Activated naive CD8-positive, alpha-beta T cell treated with anti-CD3 and anti-CD28 coated beads, Interleukin-2, amount 50 U/mL, for 24 hours (primary cell): ENCODE data around the gene N4BP3.
A peak's percentile ranks its signal among the peaks of the same experiment; 100 is the strongest.
"Not testable (repeated sequence)": the region's sequence is repeated elsewhere in the genome, so short reads cannot be mapped to it uniquely, and the experiment has no call there.

Experiments
- ATAC-seq: fragments of 150-1000 bp; cut with Tn5 transposase; one replicate; pipeline ENCODE4 v1.10.0; 2021
- DNase-seq: peaks from one replicate; pipeline ENCODE4 v3.0.0; 2021
- H3K27ac Mint-ChIP-seq: one replicate; pipeline ENCODE4 v1.8.0; 2021; ENCODE audit warnings: mild to moderate bottlenecking, mixed read lengths
- H3K27me3 Mint-ChIP-seq: one replicate; pipeline ENCODE4 v1.8.0; 2021; ENCODE audit warnings: mixed read lengths
- H3K36me3 Mint-ChIP-seq: one replicate; pipeline ENCODE4 v1.8.0; 2021; ENCODE audit warnings: low read depth, mixed read lengths
- H3K4me1 Mint-ChIP-seq: one replicate; pipeline ENCODE4 v1.8.0; 2021; ENCODE audit warnings: mixed read lengths
- H3K4me3 Mint-ChIP-seq: one replicate; pipeline ENCODE4 v1.8.0; 2021; ENCODE audit warnings: mild to moderate bottlenecking, moderate library complexity, mixed read lengths
- H3K9me3 Mint-ChIP-seq: one replicate; pipeline ENCODE4 v1.8.0; 2021; ENCODE audit warnings: mixed read lengths

Gene N4BP3

DNA sequence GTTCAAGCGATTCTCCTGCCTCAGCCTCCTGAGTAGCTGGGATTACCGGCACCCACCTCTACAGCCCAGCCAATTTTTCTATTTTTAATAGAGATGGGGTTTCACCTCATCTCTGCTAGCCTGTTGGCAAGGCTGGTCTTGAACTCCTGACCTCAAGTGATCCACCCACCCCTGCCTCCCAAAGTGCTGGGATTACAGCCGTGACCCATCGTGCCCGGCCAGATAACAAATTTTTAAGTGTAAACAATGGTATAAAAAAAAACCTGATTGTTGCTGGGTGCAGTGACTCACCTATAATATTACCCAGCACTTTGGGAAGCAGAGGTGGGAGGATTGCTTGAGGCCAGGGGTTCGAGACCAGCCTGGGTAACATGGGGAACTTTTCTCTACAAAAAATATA, 28.0 kb upstream of the N4BP3 start:
- DNase-seq: no peak
- ATAC-seq: no peak
- no peak overlapping the region for H3K4me3 Mint-ChIP-seq

DNA sequence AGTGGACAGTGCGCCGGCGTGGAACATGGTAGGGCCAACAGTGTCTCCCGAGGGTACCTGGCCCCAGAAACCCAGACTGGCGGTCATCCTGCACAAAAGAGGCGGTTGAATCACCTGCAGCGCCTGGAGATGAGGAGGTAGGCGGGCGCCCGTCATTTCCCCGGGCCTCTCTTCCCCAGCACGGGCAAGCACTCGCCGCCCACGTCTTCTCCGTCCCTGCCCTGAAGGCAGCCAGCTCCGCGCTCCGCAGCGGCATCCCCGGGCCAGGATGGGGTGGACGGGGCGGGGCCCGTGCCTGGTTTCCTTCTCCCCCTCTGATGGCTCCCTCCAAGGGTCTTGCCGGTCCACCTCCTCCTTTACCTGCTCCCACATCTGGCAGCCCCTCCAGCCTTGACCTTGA, 27.1 kb upstream of the N4BP3 start:
- no peak for ATAC-seq
- peaks cover 9% of the 10 kb centered on the region for H3K4me1 Mint-ChIP-seq
- no peak overlapping the region for H3K4me3 Mint-ChIP-seq

More for the DNA sequence above, 28.0 kb upstream of the N4BP3 start:
- Mint-ChIP-seq H3K27ac (no peak overlapping the region), H3K36me3 (no peaks in the 10 kb centered on the region), H3K27me3 (peaks cover 7% of the 10 kb centered on the region), H3K4me1 (no peaks in the 10 kb centered on the region), H3K9me3 (no peaks in the 10 kb centered on the region)

DNA sequence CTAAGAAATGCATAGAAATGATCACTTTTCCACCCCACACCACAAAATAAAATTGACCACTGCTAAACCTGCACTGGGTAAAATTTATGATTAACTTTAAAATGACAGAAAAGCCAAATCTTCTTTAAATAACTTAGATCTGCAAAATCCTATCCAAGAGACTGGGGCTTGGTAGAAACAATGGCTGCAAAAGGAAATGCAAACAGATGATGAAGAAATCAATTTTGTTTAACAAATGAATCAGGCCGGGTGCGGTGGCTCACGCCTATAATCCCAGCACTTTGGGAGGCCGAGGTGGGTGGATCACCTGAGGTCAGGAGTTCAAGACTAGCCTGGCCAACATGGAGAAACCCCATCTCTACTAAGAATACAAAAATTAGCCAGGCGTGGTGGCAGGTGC, 26.1 kb upstream of the N4BP3 start:
- not testable (repeated sequence) for H3K27me3 Mint-ChIP-seq, H3K27ac Mint-ChIP-seq, H3K4me3 Mint-ChIP-seq, ATAC-seq, DNase-seq, H3K36me3 Mint-ChIP-seq, H3K4me1 Mint-ChIP-seq, H3K9me3 Mint-ChIP-seq

More for the DNA sequence above, 27.1 kb upstream of the N4BP3 start:
- Mint-ChIP-seq H3K27me3 (peaks cover 7% of the 10 kb centered on the region), H3K36me3 (no peaks in the 10 kb centered on the region), H3K27ac (no peak overlapping the region), H3K9me3 (no peaks in the 10 kb centered on the region)
- DNase-seq: no peak

DNA sequence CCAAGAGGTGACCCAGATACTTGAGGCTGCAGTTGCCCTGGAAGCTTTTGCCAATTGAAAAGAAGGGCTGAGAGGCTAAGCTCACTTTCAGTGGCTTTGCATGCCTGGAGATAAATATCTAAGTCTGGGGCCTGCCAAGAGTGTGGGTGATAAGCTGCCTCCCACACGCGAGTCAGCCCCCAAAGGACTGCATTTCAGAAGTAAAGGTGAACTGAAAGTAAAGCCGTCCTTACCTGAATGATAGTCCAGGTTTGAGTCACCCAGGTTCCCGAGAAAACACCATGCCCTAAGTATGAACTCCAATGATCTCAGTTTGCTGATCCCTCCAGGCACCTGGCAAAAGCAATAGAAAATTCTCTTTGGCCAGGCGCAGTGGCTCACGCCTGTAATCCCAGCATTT, 22.5 kb upstream of the N4BP3 start:
- H3K27me3 Mint-ChIP-seq: peaks cover 6% of the 10 kb centered on the region
- no peaks in the 10 kb centered on the region for H3K36me3 Mint-ChIP-seq
- no peak overlapping the region for H3K27ac Mint-ChIP-seq
- DNase-seq (no peak), ATAC-seq (peak; percentile 54)
- H3K4me3 Mint-ChIP-seq: no peak overlapping the region
- H3K9me3 Mint-ChIP-seq: no peaks in the 10 kb centered on the region
- peaks cover 21% of the 10 kb centered on the region for H3K4me1 Mint-ChIP-seq

DNA sequence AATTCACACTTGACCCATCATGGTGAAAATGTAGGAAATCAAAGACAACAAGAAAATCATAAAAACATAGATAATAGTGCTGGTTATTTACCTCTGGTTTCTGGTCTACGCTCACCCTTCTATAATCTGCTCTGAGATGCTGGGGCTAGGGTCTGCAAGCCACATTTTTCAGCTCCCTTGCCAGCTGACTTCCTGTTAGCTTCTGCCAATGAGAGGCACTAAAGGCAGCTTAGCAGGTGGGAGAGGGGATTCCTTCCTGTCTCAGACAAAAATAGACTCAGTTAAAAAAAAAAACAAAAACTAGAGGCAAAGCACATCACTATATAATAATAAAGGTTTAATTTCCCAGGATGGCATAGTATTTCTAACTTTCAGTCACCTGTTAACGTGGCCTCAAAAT, 20.2 kb upstream of the N4BP3 start:
- peaks cover 22% of the 10 kb centered on the region for H3K4me1 Mint-ChIP-seq
- no peaks in the 10 kb centered on the region for H3K36me3 Mint-ChIP-seq
- no peaks in the 10 kb centered on the region for H3K9me3 Mint-ChIP-seq
- no peak overlapping the region for H3K4me3 Mint-ChIP-seq
- ATAC-seq (no peak), DNase-seq (no peak)
- no peak overlapping the region for H3K27ac Mint-ChIP-seq
- peaks cover 6% of the 10 kb centered on the region for H3K27me3 Mint-ChIP-seq

DNA sequence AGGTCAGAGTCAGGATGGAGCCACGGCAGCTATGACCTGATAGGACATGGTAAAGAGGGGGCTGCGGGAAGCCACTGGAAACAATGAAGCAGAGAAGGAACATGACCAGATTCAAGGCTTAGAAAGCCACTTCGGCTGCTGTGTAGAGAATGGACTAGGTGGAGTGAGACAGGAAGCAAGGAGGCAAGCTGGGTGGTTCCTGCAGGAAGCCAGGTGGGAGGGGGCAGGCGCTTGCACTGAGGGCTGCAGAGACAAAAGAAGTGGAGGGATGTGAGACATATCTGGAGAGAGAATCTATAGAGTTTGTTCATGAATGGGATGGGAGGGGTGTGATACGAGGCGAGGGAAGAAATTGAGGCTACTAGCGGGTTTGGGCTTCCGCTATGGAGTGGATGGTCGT, 19.0 kb upstream of the N4BP3 start:
- Mint-ChIP-seq H3K4me1 (peaks cover 22% of the 10 kb centered on the region), H3K27ac (no peak overlapping the region), H3K9me3 (no peaks in the 10 kb centered on the region), H3K36me3 (no peaks in the 10 kb centered on the region), H3K4me3 (no peak overlapping the region), H3K27me3 (peaks cover 3% of the 10 kb centered on the region)
- ATAC-seq (peak; percentile 33), DNase-seq (no peak)

DNA sequence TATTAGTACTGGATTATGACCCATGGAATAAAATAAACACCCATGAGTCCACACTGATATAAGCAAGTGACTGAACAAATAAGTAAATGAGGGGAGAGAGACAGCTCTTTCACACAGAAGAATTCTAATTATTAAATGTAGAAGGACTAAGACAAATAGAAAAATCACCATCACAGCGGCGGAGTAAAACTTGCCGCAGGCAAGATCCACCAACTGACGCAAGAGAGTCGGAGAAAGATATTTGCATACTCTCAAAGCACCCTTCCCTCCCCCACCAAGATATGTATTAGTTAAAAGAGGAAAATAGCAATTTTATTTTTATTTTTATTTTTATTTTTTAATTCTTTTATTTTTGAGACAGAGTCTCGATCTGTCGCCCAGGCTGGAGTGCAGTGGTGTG, 14.6 kb upstream of the N4BP3 start:
- H3K27ac Mint-ChIP-seq: no peak overlapping the region
- H3K27me3 Mint-ChIP-seq: peaks cover 2% of the 10 kb centered on the region
- no peaks in the 10 kb centered on the region for H3K36me3 Mint-ChIP-seq
- ATAC-seq (no peak), DNase-seq (no peak)
- H3K9me3 Mint-ChIP-seq: no peaks in the 10 kb centered on the region
- peaks cover 10% of the 10 kb centered on the region for H3K4me1 Mint-ChIP-seq
- no peak overlapping the region for H3K4me3 Mint-ChIP-seq

DNA sequence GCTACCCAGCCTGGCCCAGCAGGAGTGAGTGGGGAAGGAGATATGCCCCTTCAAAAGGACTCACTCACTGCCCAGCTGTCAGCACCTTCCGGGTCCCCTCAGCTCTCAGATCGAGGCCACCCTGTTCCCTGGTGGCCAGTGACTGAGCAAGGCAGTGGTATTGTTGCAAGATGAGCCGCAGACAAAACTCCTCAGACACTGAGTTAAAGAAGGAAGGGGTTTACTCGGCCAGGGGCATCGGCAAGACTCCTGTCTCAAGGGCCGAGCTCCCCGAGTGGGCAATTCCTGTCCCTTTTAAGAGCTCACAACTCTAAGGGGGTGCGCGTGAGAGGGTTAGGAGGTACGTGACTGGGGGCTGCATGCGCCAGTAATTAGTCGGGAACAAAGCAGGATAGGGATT, 9.7 kb upstream of the N4BP3 start:
- no peaks in the 10 kb centered on the region for H3K36me3 Mint-ChIP-seq
- H3K4me3 Mint-ChIP-seq: no peak overlapping the region
- ATAC-seq (no peak), DNase-seq (no peak)
- no peaks in the 10 kb centered on the region for H3K27me3 Mint-ChIP-seq
- peaks cover 15% of the 10 kb centered on the region for H3K4me1 Mint-ChIP-seq
- no peak overlapping the region for H3K27ac Mint-ChIP-seq
- H3K9me3 Mint-ChIP-seq: no peaks in the 10 kb centered on the region

DNA sequence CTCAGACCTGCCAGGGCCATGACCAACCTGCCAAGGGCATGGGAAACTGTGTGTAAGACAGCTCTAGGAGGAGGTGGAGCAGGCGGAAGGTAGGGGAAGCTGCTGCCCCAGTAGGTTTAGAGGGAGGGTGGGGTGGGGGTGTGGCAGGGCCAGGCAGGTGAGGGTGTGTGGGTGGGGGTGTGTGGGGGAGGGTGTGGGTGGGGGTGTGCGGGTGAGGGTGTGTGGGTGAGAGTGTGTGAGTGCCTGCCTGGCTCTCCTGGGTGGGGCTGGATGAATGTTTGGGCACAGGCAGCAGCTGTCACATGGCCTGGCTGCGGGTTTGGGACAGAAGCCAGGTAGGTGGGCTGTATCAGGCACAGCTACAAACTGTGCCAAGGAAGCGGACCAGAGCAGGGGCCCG, 8.8 kb upstream of the N4BP3 start:
- Mint-ChIP-seq H3K4me1 (peaks cover 21% of the 10 kb centered on the region), H3K27ac (no peak overlapping the region), H3K27me3 (no peaks in the 10 kb centered on the region), H3K4me3 (no peak overlapping the region), H3K36me3 (no peaks in the 10 kb centered on the region), H3K9me3 (no peaks in the 10 kb centered on the region)
- no peak for ATAC-seq
- no peak for DNase-seq

DNA sequence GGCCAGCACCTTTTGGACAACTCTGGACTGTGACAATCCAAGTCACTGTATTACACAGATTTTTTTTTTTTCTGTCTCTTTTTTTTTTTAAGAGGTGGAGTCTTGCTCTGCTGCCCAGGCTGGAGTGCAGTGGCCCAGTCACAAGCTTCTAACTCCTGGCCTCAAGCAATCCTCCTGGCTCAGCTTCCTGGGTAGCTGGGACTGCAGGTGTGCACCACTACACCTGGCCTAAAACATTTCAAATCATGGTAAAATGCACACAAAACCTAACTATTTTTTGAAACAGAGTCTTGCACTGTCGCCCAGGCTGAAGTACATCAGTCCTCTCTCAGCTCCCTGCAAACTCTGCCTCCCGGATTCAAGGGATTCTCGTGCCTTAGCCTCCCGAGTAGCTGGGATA, 7.2 kb upstream of the N4BP3 start:
- H3K36me3 Mint-ChIP-seq: no peaks in the 10 kb centered on the region
- no peak overlapping the region for H3K27ac Mint-ChIP-seq
- H3K27me3 Mint-ChIP-seq: no peaks in the 10 kb centered on the region
- peaks cover 21% of the 10 kb centered on the region for H3K4me1 Mint-ChIP-seq
- DNase-seq (no peak), ATAC-seq (no peak)
- no peak overlapping the region for H3K4me3 Mint-ChIP-seq
- no peaks in the 10 kb centered on the region for H3K9me3 Mint-ChIP-seq

DNA sequence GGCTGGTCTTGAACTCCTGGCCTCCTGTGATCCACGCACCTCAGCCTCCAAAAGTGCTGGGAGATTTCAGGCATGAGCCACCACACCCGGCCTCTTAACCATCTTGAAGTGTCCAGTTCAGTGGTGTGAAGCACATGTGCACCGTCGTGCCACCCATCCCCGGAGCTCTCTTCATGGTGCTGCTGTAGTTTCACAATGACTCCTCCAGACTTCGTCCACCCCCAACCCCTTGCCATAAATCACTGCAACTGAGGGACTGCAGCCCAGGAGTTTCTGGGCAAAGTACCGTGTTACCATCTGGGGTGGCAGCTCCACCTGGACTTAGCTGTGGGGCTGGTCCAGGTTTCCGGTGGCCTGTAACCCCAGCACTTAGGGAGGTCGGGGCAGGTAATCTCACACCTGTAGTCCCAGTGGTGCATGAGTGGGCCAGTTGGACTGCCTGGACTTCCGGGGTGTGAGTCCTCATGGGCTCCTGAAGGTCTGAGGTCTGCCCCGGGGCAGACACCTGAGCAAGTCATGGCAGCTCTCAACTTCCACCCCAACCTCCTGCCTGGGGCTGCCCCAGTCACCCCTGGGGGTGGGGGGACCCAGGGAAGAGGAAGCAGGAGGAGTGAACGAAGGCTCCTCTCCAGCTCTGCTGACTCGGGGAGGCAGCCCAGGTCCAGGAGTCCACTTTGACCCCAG, 6.6 kb upstream of the N4BP3 start:
- no peak for DNase-seq
- H3K36me3 Mint-ChIP-seq: no peaks in the 10 kb centered on the region
- no peaks in the 10 kb centered on the region for H3K9me3 Mint-ChIP-seq
- no peak overlapping the region for H3K27ac Mint-ChIP-seq
- H3K27me3 Mint-ChIP-seq: no peaks in the 10 kb centered on the region
- ATAC-seq: no peak
- peaks cover 21% of the 10 kb centered on the region for H3K4me1 Mint-ChIP-seq
- no peak overlapping the region for H3K4me3 Mint-ChIP-seq

DNA sequence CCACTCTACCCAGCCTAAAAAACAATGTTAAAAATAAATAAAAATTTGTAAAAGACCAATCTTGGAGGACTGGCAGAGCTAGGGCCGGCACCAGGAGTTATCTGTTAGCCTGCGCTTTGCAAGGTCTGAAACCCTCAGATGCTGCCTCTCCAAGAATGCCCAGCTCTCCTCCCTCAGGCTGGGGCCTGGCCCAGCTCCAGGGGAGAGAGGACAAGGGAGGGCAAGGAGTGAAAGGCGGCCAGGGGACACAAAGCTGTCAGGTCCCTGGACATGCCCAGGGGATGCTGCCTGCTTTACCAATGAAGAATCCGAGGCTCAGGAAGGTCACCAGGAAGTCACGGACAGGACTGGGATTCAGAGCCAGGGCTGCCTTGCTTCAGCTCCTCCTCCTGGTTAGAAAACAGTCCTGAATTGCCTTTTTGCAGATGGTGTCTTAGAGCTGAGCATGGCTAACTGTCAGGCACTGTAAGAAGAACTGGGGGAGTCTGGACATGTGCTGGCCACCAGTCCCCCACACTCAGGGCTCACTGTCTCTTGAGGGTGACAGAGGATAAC, 5.5 kb upstream of the N4BP3 start:
- Mint-ChIP-seq H3K27me3 (peaks cover 8% of the 10 kb centered on the region), H3K36me3 (no peaks in the 10 kb centered on the region), H3K9me3 (peaks cover 3% of the 10 kb centered on the region), H3K4me1 (peaks cover 24% of the 10 kb centered on the region), H3K27ac (no peak overlapping the region), H3K4me3 (no peak overlapping the region)
- ATAC-seq (no peak), DNase-seq (no peak)

DNA sequence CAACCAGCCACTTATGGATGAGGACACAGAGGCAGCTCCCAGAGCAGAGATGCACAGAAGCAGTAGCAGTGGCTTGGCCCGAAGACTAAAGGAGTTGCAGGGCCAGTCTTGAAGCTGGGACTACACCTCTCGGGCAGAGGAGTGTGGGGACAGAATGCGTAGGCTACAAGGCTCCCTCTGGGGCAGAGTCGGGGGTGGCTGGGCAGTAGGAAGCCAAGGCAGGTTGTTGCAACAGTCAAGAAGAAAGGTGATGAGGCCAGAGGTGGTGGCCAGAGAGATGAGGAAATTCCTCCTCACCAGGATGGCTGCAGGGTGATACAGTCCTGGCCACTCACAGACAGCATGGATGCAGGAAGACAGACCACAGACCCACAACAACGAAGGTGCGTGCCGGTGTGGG, 4.9 kb upstream of the N4BP3 start:
- no peak for ATAC-seq
- H3K27ac Mint-ChIP-seq: no peak overlapping the region
- H3K27me3 Mint-ChIP-seq: peaks cover 9% of the 10 kb centered on the region

DNA sequence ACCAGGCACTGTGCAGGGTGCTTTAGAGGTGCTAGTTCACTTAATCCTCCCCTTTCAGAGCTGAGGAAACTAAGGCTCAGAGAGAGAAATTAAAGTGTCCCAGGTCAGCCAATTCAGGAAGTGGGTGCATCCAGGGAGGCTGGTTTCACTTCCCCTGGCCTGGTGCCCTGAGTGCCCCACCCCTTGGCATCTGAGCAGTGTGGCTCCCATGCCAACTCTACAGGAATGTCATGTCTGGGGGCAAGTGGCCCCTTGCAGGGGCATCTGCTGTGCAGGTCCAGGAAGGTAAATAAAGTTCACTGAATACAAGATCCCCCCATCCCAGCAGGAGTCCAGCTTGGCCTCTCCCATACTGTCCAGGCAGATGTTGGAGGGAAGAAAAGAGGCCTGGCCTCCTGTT, 4.4 kb upstream of the N4BP3 start:
- Mint-ChIP-seq H3K27me3 (peaks cover 9% of the 10 kb centered on the region), H3K9me3 (peaks cover 4% of the 10 kb centered on the region), H3K36me3 (no peaks in the 10 kb centered on the region), H3K27ac (no peak overlapping the region), H3K4me1 (peaks cover 26% of the 10 kb centered on the region), H3K4me3 (no peak overlapping the region)
- DNase-seq (no peak), ATAC-seq (no peak)

More for the DNA sequence above, 4.9 kb upstream of the N4BP3 start:
- H3K4me1 Mint-ChIP-seq: peaks cover 26% of the 10 kb centered on the region
- no peak for DNase-seq
- peaks cover 4% of the 10 kb centered on the region for H3K9me3 Mint-ChIP-seq
- H3K36me3 Mint-ChIP-seq: no peaks in the 10 kb centered on the region
- H3K4me3 Mint-ChIP-seq: no peak overlapping the region

DNA sequence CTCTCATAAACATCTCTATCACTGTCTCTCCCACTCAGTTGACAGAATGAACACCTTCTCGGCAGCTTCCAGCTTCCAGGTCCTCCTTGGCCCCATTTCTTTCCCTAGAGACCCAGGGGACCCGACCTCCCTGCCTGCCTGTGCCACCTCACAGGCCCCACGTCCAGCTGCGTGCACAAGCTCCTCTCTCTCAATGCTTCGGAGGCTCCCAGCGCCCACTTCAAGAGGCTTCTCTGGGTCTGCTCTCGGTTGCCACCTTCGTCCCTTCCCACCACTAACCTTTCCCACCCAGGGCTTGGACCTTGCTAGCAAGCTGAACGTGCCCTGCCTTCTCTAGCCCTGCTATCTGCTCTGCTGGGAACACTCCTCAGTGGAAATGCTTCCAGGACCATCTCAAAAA, 2.8 kb upstream of the N4BP3 start:
- ATAC-seq (no peak), DNase-seq (no peak)
- Mint-ChIP-seq H3K9me3 (peaks cover 4% of the 10 kb centered on the region), H3K27me3 (peaks cover 9% of the 10 kb centered on the region), H3K4me3 (no peak overlapping the region), H3K36me3 (no peaks in the 10 kb centered on the region), H3K4me1 (peaks cover 31% of the 10 kb centered on the region), H3K27ac (no peak overlapping the region)

DNA sequence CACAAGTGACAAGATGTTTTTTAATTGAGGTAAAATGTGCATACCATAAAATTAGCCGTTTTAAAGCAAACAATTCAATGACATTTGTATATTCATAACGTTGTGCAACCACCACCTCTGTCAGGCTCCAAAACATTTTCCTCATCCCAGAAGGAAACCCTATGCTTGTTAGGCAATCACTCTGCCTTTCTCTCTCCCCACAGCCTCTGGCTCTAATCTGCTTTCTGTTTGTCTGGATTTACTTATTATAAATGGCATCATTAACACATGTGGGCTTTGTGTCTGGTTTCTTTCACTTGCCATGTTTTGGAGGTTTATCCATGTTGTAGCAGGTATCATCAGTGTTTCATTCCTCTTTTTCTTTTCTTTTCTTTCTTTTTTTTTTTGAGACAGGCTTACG, 1.4 kb upstream of the N4BP3 start:
- Mint-ChIP-seq H3K36me3 (no peaks in the 10 kb centered on the region), H3K9me3 (peaks cover 4% of the 10 kb centered on the region), H3K27ac (peak overlapping the region; percentile 19), H3K27me3 (peaks cover 9% of the 10 kb centered on the region), H3K4me3 (no peak overlapping the region), H3K4me1 (peaks cover 42% of the 10 kb centered on the region)
- DNase-seq (no peak), ATAC-seq (no peak)
